Measurements from ENCODE around the gene NAXE. TPM values are rescaled to one million over a fixed set of nuclear protein-coding genes. Genes with fewer than 3 reads are reported as not detected.
"Not testable (repeated sequence)": the region's sequence is repeated elsewhere in the genome, so short reads cannot be mapped to it uniquely, and the experiment has no call there.

The NAXE gene
- total RNA-seq (2014; rRNA removed; shearing (Covaris generic)): 67.9 and 70.6 TPM in 2 replicates

- no peaks in the 10 kb centered on the region for H3K27me3 ChIP-seq (replicated peaks)
- H3K27ac ChIP-seq: peak within 1 kb of the TSS; percentile 30
- peak within 1 kb of the TSS; percentile 72 for H3K4me3 ChIP-seq
- peaks cover 25% of the 10 kb centered on the region for H3K4me1 ChIP-seq (replicated peaks)
- H3K9me3 ChIP-seq (replicated peaks): no peaks in the 10 kb centered on the region
- H3K36me3 ChIP-seq: peaks cover 47% of the 10 kb centered on the region
- DNase-seq (ENCODE audit: low read depth in 1 of 2, low spot score in 2 of 2): peak; percentile 60 to 62
Observed at GRCh38 chr1:156591432-156592157, at the start of gene NAXE. Gene NAXE (plus strand): TSS chr1:156591776. CDS start chr1:156591805, 29 bp downstream.

- no peaks in the 10 kb centered on the region for H3K27me3 ChIP-seq (replicated peaks)
- DNase-seq (ENCODE audit: low read depth in 1 of 2, low spot score in 2 of 2): no peak
- H3K9me3 ChIP-seq (replicated peaks): no peaks in the 10 kb centered on the region
- no peak overlapping the region for H3K27ac ChIP-seq
- no peaks in the 10 kb centered on the region for H3K4me1 ChIP-seq (replicated peaks)
- H3K4me3 ChIP-seq: no peak overlapping the region
- H3K36me3 ChIP-seq: peaks cover 99% of the 10 kb centered on the region
Observed at GRCh38 chr1:156543066-156543465, 48.5 kb upstream of the NAXE start.

- Histone ChIP-seq H3K4me3 (no peak overlapping the region), H3K4me1 (replicated peaks) (no peaks in the 10 kb centered on the region), H3K27ac (no peak overlapping the region), H3K9me3 (replicated peaks) (no peaks in the 10 kb centered on the region), H3K27me3 (replicated peaks) (no peaks in the 10 kb centered on the region), H3K36me3 (peaks cover 99% of the 10 kb centered on the region)
- DNase-seq (ENCODE audit: low read depth in 1 of 2, low spot score in 2 of 2): no peak
Observed at GRCh38 chr1:156544592-156545102, 46.9 kb upstream of the NAXE start.

DNA sequence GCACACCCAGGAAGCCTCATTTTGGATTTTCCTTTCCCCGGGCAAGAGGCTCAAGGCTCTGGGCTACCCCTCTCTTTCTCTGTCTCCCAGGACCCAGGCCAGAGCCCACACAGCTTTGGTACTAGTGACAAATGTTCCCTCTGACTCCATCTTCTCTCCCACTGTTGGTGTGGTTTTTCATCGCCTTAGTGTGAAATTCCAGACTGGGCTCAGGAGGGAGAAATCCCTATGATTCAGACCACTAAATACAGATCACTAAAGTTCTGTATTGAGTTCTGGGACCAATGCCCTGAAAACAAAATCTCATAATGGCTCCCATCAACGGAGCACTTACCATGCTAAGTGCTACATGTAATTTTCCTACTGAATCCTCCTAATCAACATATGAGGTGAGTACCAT, 45.3 kb upstream of the NAXE start:
- no peak for DNase-seq (ENCODE audit: low read depth in 1 of 2, low spot score in 2 of 2)
- H3K4me1 ChIP-seq (replicated peaks): no peaks in the 10 kb centered on the region
- no peak overlapping the region for H3K4me3 ChIP-seq
- peaks cover 99% of the 10 kb centered on the region for H3K36me3 ChIP-seq
- H3K27me3 ChIP-seq (replicated peaks): no peaks in the 10 kb centered on the region
- no peaks in the 10 kb centered on the region for H3K9me3 ChIP-seq (replicated peaks)
- H3K27ac ChIP-seq: no peak overlapping the region

- Histone ChIP-seq H3K36me3 (peaks cover 99% of the 10 kb centered on the region), H3K4me3 (no peak overlapping the region), H3K4me1 (replicated peaks) (0 out of 2 replicates have a peak, but pooled peaks cover 4% of the 10 kb centered on the region), H3K9me3 (replicated peaks) (no peaks in the 10 kb centered on the region), H3K27me3 (replicated peaks) (no peaks in the 10 kb centered on the region), H3K27ac (no peak overlapping the region)
- no peak for DNase-seq (ENCODE audit: low read depth in 1 of 2, low spot score in 2 of 2)
Observed at GRCh38 chr1:156547434-156547833, 44.1 kb upstream of the NAXE start.

- Histone ChIP-seq H3K4me1 (replicated peaks) (0 out of 2 replicates have a peak, but pooled peaks cover 4% of the 10 kb centered on the region), H3K27me3 (replicated peaks) (no peaks in the 10 kb centered on the region), H3K9me3 (replicated peaks) (no peaks in the 10 kb centered on the region), H3K27ac (no peak overlapping the region), H3K36me3 (peaks cover 99% of the 10 kb centered on the region), H3K4me3 (no peak overlapping the region)
- DNase-seq (ENCODE audit: low read depth in 1 of 2, low spot score in 2 of 2): no peak
Observed at GRCh38 chr1:156547982-156548381, 43.6 kb upstream of the NAXE start.

DNA sequence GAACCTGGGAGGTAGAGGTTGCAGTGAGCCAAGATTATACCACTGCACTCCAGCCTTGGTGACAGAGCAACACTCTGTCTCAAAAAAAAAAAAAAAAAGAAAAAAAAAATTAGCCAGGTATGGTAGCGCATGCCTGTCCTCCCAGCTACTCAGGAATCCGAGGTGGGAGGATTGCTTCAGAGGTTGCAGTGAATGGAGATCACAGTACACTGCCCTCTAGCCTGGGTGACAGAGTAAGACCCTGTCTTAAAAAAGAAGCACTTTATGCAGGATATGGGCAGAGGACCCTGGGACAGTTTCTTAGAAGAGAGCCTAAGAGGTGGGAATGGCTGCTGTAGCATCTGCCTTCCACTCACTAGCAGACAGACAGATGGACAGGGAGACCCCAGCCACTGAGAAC, 42.2 kb upstream of the NAXE start:
- Histone ChIP-seq H3K9me3 (replicated peaks) (no peaks in the 10 kb centered on the region), H3K36me3 (peaks cover 99% of the 10 kb centered on the region), H3K27ac (no peak overlapping the region), H3K4me3 (no peak overlapping the region), H3K27me3 (replicated peaks) (no peaks in the 10 kb centered on the region), H3K4me1 (replicated peaks) (0 out of 2 replicates have a peak, but pooled peaks cover 4% of the 10 kb centered on the region)
- no peak for DNase-seq (ENCODE audit: low read depth in 1 of 2, low spot score in 2 of 2)

DNA sequence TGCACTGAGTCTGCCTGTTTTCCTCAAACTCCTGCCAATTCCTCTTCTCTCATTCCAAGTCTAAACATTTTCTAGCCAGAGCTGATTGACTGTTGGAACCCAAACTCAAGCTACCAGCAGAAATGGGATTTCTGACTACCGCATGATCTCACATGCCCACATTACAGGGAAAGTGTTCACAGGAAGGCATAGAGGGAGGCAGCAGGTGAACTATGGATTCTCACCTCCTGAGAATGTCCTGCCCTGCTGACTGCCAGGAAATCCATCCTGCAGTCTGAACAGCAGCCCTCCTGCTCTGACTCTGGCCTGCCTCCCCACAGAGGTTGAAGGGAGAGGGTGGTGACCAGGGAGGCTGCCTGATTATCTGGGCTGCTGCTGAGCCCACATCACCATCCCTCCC, 41.7 kb upstream of the NAXE start:
- no peak for DNase-seq (ENCODE audit: low read depth in 1 of 2, low spot score in 2 of 2)
- Histone ChIP-seq H3K36me3 (peaks cover 99% of the 10 kb centered on the region), H3K9me3 (replicated peaks) (no peaks in the 10 kb centered on the region), H3K4me3 (no peak overlapping the region), H3K27ac (no peak overlapping the region), H3K4me1 (replicated peaks) (0 out of 2 replicates have a peak, but pooled peaks cover 4% of the 10 kb centered on the region), H3K27me3 (replicated peaks) (no peaks in the 10 kb centered on the region)

DNA sequence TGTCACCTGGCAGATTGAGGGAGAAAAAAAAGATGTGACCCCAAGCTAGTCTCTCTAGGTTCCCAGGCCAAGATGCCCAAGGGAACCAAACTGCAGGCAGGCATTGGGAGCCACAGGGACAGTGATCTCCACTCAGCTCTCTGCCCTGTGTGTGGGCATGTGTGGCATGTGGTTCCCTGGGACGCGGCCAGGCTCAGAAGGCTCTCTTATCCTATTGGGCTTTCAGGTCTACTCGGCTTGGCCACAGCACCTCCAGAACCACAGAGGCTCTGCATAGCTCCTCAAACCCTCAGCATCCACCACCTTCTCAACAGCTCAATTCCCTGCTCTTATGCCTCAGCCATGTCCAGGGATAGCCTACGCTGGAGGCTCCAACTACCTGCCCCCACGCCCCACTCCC, 41.2 kb upstream of the NAXE start:
- 0 out of 2 replicates have a peak, but pooled peaks cover 4% of the 10 kb centered on the region for H3K4me1 ChIP-seq (replicated peaks)
- H3K9me3 ChIP-seq (replicated peaks): no peaks in the 10 kb centered on the region
- no peak overlapping the region for H3K4me3 ChIP-seq
- H3K27ac ChIP-seq: no peak overlapping the region
- no peaks in the 10 kb centered on the region for H3K27me3 ChIP-seq (replicated peaks)
- DNase-seq (ENCODE audit: low read depth in 1 of 2, low spot score in 2 of 2): no peak
- peaks cover 100% of the 10 kb centered on the region for H3K36me3 ChIP-seq

DNA sequence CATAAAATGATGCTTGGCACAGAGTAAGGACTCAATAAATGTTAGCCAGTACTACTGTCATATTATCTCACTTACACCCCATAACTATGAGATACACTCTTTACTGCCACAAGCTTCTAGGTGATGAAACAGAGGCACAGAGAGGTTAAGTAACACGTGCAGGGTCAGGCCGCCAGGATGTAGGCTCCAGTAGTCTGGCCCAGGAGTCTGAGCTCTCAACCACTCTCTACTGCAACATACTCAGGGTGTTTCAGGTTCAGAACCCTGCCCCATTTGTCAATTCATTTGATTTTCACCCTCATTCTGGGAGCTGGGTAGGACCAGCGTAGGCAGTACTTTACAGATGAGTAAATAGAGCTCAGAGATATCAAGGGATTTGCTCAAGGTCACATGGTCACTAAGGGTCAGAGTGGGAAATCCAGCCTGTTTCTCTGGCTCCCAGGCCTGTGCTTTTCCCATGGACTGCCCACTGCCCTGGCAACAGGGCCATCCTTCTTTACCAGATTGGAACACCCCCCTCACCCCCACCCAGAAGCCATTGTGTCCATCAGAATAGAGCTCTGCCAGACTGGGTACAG, 40.4 kb upstream of the NAXE start:
- Histone ChIP-seq H3K27ac (no peak overlapping the region), H3K36me3 (peaks cover 100% of the 10 kb centered on the region), H3K4me1 (replicated peaks) (0 out of 2 replicates have a peak, but pooled peaks cover 4% of the 10 kb centered on the region), H3K9me3 (replicated peaks) (no peaks in the 10 kb centered on the region), H3K4me3 (no peak overlapping the region), H3K27me3 (replicated peaks) (no peaks in the 10 kb centered on the region)
- DNase-seq (ENCODE audit: low read depth in 1 of 2, low spot score in 2 of 2): no peak

- Histone ChIP-seq H3K4me3 (no peak overlapping the region), H3K9me3 (replicated peaks) (no peaks in the 10 kb centered on the region), H3K4me1 (replicated peaks) (0 out of 2 replicates have a peak, but pooled peaks cover 4% of the 10 kb centered on the region), H3K36me3 (peaks cover 98% of the 10 kb centered on the region), H3K27ac (no peak overlapping the region), H3K27me3 (replicated peaks) (no peaks in the 10 kb centered on the region)
- DNase-seq (ENCODE audit: low read depth in 1 of 2, low spot score in 2 of 2): no peak
Observed at GRCh38 chr1:156551869-156552268, 39.7 kb upstream of the NAXE start.

GRCh38 chr1:156552518-156552917, 39.1 kb upstream of the NAXE start:
- no peaks in the 10 kb centered on the region for H3K27me3 ChIP-seq (replicated peaks)
- H3K4me3 ChIP-seq: no peak overlapping the region
- H3K4me1 ChIP-seq (replicated peaks): 0 out of 2 replicates have a peak, but pooled peaks cover 4% of the 10 kb centered on the region
- DNase-seq (ENCODE audit: low read depth in 1 of 2, low spot score in 2 of 2): no peak
- no peak overlapping the region for H3K27ac ChIP-seq
- no peaks in the 10 kb centered on the region for H3K9me3 ChIP-seq (replicated peaks)
- peaks cover 91% of the 10 kb centered on the region for H3K36me3 ChIP-seq

GRCh38 chr1:156552937-156553336, 38.6 kb upstream of the NAXE start:
- H3K9me3 ChIP-seq (replicated peaks); DNase-seq (ENCODE audit: low read depth in 1 of 2, low spot score in 2 of 2); H3K27me3 ChIP-seq (replicated peaks); H3K4me1 ChIP-seq (replicated peaks); H3K27ac ChIP-seq; H3K4me3 ChIP-seq: not testable (repeated sequence)
- H3K36me3 ChIP-seq: peaks cover 87% of the 10 kb centered on the region

DNA sequence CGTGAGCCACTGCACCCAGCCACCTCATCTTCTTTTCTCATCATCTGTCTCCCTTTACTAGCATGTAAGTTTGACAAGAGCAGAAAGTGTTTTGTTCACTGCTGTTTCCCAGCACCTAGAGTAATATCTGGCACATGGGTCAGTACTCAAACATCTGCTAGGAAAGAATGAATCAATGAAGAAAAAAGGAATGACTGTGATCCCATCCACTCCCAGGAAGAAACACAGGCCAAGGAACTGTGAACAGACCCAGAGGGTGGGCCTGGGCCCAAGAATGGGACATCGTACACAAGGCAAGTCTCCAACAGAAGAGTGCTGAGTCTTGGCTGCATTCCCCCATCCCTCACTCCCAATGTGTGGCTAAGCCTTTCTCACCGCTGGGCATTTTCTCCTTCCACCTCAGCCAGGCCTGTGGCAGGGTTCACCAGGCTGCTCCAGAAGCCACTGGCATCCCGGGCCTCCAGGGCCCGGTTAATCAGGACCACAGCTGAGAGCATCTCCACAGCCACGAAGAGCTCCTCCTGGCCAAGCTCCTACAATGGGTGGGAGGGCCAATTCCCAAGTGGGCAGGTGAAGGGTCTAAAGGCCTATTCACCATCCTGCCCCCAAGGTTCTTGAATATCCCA, 37.6 kb upstream of the NAXE start:
- Histone ChIP-seq H3K4me1 (replicated peaks) (0 out of 2 replicates have a peak, but pooled peaks cover 4% of the 10 kb centered on the region), H3K9me3 (replicated peaks) (no peaks in the 10 kb centered on the region), H3K27me3 (replicated peaks) (no peaks in the 10 kb centered on the region), H3K27ac (no peak overlapping the region), H3K36me3 (peaks cover 77% of the 10 kb centered on the region), H3K4me3 (no peak overlapping the region)
- no peak for DNase-seq (ENCODE audit: low read depth in 1 of 2, low spot score in 2 of 2)
